ENCODE results near the gene GABRB2.

DNA sequence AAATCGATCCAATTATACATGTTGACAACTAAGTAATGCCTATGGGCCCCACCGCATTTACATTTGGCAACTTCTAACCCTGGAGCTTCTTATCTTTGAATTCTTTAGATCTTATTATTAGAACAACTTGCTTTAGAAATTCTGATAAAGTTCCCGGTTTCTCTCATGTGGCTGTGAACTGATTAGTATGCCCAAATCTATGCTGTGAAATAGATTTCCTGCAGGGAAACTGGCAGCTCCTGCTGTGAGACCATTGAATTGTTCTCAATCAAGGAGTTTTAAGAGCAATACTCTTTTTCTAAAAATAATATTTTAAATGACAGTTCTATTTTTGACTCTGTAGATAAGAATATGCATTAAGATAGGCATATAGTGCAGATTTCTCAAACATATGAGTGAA, 177.5 kb downstream of the GABRB2 start:
- TF ChIP-seq EZH2 (IDR thresholded peaks at IDR 0.05; ENCODE audit: insufficient read depth, poor library complexity, severe bottlenecking), result no peak
- TF ChIP-seq EZH2phosphoT487 (IDR thresholded peaks at IDR 0.05; ENCODE audit: insufficient read depth, low read depth), result no peak
